Stimulated activated naive B cell treated with anti-CD40 and anti-IgM and Interleukin-4, amounts not matched to agents 10 μg/mL and 1 μg/mL and 100 μg/mL, for 72 hours (primary cell): Measurements from ENCODE around the gene ASTL.
"Not testable (repeated sequence)": the region's sequence is repeated elsewhere in the genome, so short reads cannot be mapped to it uniquely, and the experiment has no call there.

ENCODE experiments used
- ATAC-seq, 2 donors: fragments of 150-1000 bp; cut with Tn5 transposase; replicated peaks; 2 replicates each; pipeline ENCODE4 v1.10.0; 2021; ENCODE audit warnings: moderate library complexity in 1 of 2
- DNase-seq: peaks from one replicate; pipeline ENCODE4 v3.0.0; 2021
- H3K27ac Mint-ChIP-seq: one replicate; pipeline ENCODE4 v1.8.0; 2022; ENCODE audit warnings: mild to moderate bottlenecking, mixed read lengths
- H3K27me3 Mint-ChIP-seq, 2 donors: one replicate each; pipeline ENCODE4 v1.8.0; 2022; ENCODE audit warnings: mixed read lengths in 2 of 2
- H3K36me3 Mint-ChIP-seq, 2 donors: one replicate each; pipeline ENCODE4 v1.8.0; 2022; ENCODE audit warnings: mixed read lengths in 2 of 2, mild to moderate bottlenecking in 1 of 2
- H3K4me1 Mint-ChIP-seq, 2 donors: one replicate each; pipeline ENCODE4 v1.8.0; 2022; ENCODE audit warnings: mixed read lengths in 2 of 2, mild to moderate bottlenecking in 1 of 2
- H3K4me3 Mint-ChIP-seq, 2 donors: one replicate each; pipeline ENCODE4 v1.8.0; 2022; ENCODE audit warnings: mild to moderate bottlenecking in 2 of 2, mixed read lengths in 2 of 2, moderate library complexity in 1 of 2
- H3K9me3 Mint-ChIP-seq, 2 donors: one replicate each; pipeline ENCODE4 v1.8.0; 2022; ENCODE audit warnings: mixed read lengths in 2 of 2, mild to moderate bottlenecking in 1 of 2

The ASTL gene

GRCh38 chr2:96091711-96092572 is 46.4 kb downstream of the ASTL start:
- Mint-ChIP-seq H3K27me3 (peaks cover 16 to 17% of the 10 kb centered on the region in 2 donors), H3K36me3 (no peaks in the 10 kb centered on the region)

DNA sequence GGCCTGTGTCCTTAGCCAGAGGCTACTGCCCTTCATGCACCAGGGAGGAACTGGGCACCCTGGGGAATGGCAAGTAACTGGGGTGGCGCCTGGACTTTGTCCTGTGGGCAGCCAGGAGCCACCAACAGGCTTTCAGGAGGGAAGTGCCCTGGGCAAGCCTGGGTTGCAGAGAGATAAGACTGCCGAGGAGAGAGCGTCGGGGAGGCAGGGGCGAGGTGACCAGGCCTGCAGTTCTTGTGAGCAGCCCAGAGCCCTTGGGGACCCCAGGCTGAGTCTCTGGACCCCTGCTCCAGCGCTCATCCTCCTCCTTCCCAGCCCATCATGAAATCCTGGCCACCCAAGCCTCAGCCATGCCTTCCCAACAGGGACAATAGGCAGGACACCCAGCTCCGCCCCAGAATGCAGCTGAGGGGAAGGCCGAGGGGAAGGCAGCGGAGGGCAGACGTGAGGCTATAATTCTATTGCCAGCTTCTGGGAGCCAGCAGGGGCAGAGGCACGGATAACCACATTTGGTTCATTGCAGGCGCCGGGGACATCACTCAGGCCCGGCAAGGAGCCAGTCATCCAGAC is 47.1 kb downstream of the ASTL start:
- Mint-ChIP-seq H3K27me3 (peaks cover 16 to 17% of the 10 kb centered on the region in 2 donors), H3K27ac (no peak overlapping the region)
- no peak for DNase-seq

More at GRCh38 chr2:96091711-96092572, 46.4 kb downstream of the ASTL start:
- Mint-ChIP-seq H3K27ac (no peak overlapping the region), H3K9me3 (no peaks in the 10 kb centered on the region), H3K4me3 (no peak overlapping the region), H3K4me1 (no peaks in the 10 kb centered on the region)
- DNase-seq (no peak), ATAC-seq (no peak)

GRCh38 chr2:96090196-96090926 is 47.9 kb downstream of the ASTL start:
- H3K9me3 Mint-ChIP-seq: no peaks in the 10 kb centered on the region
- no peaks in the 10 kb centered on the region for H3K4me1 Mint-ChIP-seq
- no peak overlapping the region for H3K4me3 Mint-ChIP-seq
- no peaks in the 10 kb centered on the region for H3K36me3 Mint-ChIP-seq
- DNase-seq (no peak), ATAC-seq (no peak)
- no peak overlapping the region for H3K27ac Mint-ChIP-seq
- peaks cover 16% of the 10 kb centered on the region in 2 donors for H3K27me3 Mint-ChIP-seq

More for the DNA sequence above, 47.1 kb downstream of the ASTL start:
- no peak for ATAC-seq
- Mint-ChIP-seq H3K4me1 (no peaks in the 10 kb centered on the region), H3K9me3 (no peaks in the 10 kb centered on the region), H3K36me3 (no peaks in the 10 kb centered on the region), H3K4me3 (no peak overlapping the region)

DNA sequence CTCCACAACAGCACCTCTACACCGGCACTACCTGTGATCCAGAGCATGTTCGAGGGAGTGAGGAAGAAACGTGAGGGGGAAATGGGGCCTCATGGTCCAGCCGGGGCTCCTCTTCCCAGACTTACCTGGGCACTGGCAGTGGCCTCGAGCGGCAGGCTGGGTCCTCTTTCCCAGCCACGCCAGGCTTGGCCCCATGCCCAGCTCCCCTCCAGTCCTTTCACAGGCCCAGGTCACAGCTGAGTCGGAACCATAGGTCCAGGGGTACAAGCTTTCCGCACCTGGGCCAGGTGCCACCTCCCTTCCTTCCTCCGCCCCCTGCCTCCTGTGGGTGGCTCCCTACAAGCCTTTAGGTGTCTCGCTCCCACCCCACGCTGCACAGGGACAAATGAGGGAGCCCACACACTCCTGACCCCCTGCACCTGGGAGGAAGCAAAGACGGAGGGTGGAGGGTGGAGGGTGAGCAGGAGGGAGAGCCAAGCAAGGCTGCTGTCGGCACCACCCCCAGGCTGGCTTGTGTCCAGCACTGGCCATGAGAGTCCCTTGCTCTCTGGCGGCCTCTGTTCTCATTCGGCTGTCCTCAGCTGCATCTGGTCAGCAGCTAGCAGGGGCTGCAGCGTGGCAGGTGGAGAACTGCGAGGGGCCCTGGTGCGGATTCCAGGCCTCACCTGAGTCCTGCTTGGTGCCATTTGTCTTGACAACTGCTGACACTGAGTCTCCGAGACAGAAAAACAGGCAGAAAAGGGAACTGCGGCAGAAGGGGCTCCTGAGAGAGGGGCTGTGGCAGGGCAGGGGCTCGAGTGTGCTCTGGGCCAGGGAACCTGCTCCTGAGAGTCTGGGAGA is 48.7 kb downstream of the ASTL start:
- no peak overlapping the region for H3K27ac Mint-ChIP-seq
- peaks cover 17 to 19% of the 10 kb centered on the region in 2 donors for H3K27me3 Mint-ChIP-seq
- DNase-seq (no peak), ATAC-seq (no peak)
- no peaks in the 10 kb centered on the region for H3K4me1 Mint-ChIP-seq
- H3K36me3 Mint-ChIP-seq: no peaks in the 10 kb centered on the region
- no peak overlapping the region for H3K4me3 Mint-ChIP-seq
- no peaks in the 10 kb centered on the region for H3K9me3 Mint-ChIP-seq

- no peak overlapping the region for H3K27ac Mint-ChIP-seq
- H3K36me3 Mint-ChIP-seq: no peaks in the 10 kb centered on the region
- no peaks in the 10 kb centered on the region for H3K9me3 Mint-ChIP-seq
These were observed 49.7 kb downstream of the ASTL start for GRCh38 chr2:96088340-96089335.

GRCh38 chr2:96087130-96087529 is 51.2 kb downstream of the ASTL start:
- no peak overlapping the region for H3K4me3 Mint-ChIP-seq
- no peaks in the 10 kb centered on the region for H3K4me1 Mint-ChIP-seq
- H3K36me3 Mint-ChIP-seq: no peaks in the 10 kb centered on the region
- H3K27me3 Mint-ChIP-seq: peaks cover 19 to 22% of the 10 kb centered on the region in 2 donors
- no peak overlapping the region for H3K27ac Mint-ChIP-seq
- ATAC-seq (no peak), DNase-seq (no peak)
- no peaks in the 10 kb centered on the region for H3K9me3 Mint-ChIP-seq

More at GRCh38 chr2:96088340-96089335, 49.7 kb downstream of the ASTL start:
- DNase-seq (no peak), ATAC-seq (no peak)
- Mint-ChIP-seq H3K27me3 (peaks cover 21 to 24% of the 10 kb centered on the region in 2 donors), H3K4me1 (no peaks in the 10 kb centered on the region), H3K4me3 (no peak overlapping the region)

GRCh38 chr2:96085541-96086355 is 52.6 kb downstream of the ASTL start:
- ATAC-seq (no peak), DNase-seq (no peak)
- H3K4me3 Mint-ChIP-seq: no peak overlapping the region
- H3K27ac Mint-ChIP-seq: no peak overlapping the region
- H3K4me1 Mint-ChIP-seq: no peaks in the 10 kb centered on the region
- H3K27me3 Mint-ChIP-seq: peaks cover 13 to 24% of the 10 kb centered on the region in 2 donors
- no peaks in the 10 kb centered on the region for H3K36me3 Mint-ChIP-seq
- peaks cover 0 to 2% of the 10 kb centered on the region in 2 donors for H3K9me3 Mint-ChIP-seq

DNA sequence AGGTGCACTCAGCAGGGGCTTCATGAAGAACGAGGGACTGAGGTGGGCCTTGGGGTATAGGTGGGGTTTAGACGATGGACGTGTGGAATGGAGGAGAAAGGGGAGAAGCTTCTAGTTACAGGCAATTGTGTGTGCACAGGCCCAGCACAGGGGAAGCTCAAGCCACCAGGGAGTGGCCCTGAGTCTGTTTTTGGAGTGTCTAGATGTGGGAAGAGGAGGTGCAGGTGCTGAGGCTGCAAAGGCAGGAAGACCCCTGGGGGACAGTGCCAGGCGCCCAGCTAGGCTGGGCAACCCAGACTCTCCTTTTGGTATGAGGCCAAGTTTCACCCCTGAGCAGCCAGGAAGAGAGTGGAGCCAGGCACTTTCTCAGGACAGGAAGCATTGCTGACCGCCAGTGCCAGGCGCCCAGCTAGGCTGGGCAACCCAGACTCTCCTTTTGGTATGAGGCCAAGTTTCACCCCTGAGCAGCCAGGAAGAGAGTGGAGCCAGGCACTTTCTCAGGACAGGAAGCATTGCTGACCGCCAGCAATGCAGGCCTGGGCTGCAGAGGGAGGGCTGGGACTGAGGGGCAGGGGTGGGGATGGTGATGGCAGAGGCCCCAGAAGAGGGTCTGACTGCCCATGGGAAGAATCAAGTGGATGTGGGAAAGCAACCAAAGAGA is 53.3 kb downstream of the ASTL start:
- DNase-seq, ATAC-seq, H3K27ac Mint-ChIP-seq, H3K4me3 Mint-ChIP-seq, H3K36me3 Mint-ChIP-seq, H3K9me3 Mint-ChIP-seq, H3K4me1 Mint-ChIP-seq: not testable (repeated sequence)
- H3K27me3 Mint-ChIP-seq: peaks cover 12 to 28% of the 10 kb centered on the region in 2 donors

- no peak overlapping the region for H3K27ac Mint-ChIP-seq
- ATAC-seq (no peak), DNase-seq (no peak)
- H3K36me3 Mint-ChIP-seq: no peaks in the 10 kb centered on the region
- no peak overlapping the region for H3K4me3 Mint-ChIP-seq
- H3K4me1 Mint-ChIP-seq: no peaks in the 10 kb centered on the region
- peaks cover 0 to 2% of the 10 kb centered on the region in 2 donors for H3K9me3 Mint-ChIP-seq
- H3K27me3 Mint-ChIP-seq: peaks cover 12 to 36% of the 10 kb centered on the region in 2 donors
These were observed 54.1 kb downstream of the ASTL start for GRCh38 chr2:96083989-96084857.

DNA sequence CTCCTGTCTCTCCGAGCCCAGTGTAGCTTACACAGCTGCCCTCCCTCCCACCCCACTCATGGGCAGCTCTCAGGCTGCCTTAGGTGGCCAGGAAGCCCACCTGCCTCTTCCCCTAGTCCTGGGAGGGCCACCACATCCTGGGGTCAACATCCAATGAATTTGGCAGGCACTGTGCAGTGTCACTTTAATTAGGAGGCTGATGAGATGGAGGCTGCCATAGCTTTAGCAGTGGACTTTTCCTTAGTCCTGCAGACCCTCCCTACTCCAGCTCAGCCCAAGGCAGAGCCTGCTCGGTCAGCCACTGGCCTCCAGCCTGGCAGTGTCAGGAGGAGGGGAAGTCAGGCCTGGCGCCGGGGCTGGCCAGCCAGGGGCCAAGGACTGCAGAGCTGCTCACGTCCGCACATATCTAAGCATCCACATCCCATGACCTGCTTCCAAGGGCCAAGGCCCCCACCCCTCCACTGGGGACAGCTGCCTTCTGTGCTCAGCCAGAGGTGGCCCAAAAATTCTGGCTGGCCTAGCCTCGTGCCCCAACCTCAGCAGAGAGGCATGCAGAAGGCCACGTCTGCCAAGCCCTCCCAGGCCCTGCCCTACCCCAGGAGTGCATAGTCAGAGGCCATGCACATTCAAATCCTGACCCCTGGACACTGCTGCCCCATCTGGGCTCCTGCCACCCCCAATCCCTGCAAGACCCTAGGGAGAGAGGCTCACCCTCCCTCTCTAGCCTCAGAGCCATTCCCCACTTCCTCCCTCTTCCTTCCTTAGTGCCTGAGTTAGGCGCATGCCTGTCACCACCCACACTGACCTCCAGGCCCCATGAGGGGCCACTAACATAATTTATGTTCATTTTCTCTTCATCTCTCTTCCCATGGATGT is 55.0 kb downstream of the ASTL start:
- no peaks in the 10 kb centered on the region for H3K36me3 Mint-ChIP-seq
- H3K4me3 Mint-ChIP-seq: no peak overlapping the region
- ATAC-seq (no peak), DNase-seq (no peak)
- peaks cover 0 to 2% of the 10 kb centered on the region in 2 donors for H3K9me3 Mint-ChIP-seq
- peaks cover 12 to 41% of the 10 kb centered on the region in 2 donors for H3K27me3 Mint-ChIP-seq
- no peak overlapping the region for H3K27ac Mint-ChIP-seq
- H3K4me1 Mint-ChIP-seq: no peaks in the 10 kb centered on the region
